Common myeloid progenitor, CD34-positive (primary cell): ENCODE data around the gene STUB1.
"Not testable (repeated sequence)": the region's sequence is repeated elsewhere in the genome, so short reads cannot be mapped to it uniquely, and the experiment has no call there.

Experiments used
- CTCF ChIA-PET: fragments of 350-600 bp; sonication (Branson Sonifier 250); formaldehyde crosslinking; loops from one replicate; lab custom pipeline; 2021; ENCODE audit warnings: antibody characterized with exemption; lab: Charles Lee
- POLR2A ChIA-PET: fragments of 350-600 bp; sonication (Branson Sonifier 250); formaldehyde crosslinking; loops from one replicate; lab custom pipeline; 2021; ENCODE audit warnings: antibody characterized with exemption; lab: Charles Lee
- DNase-seq, 3 donors: peaks; one replicate each; pipeline versions ENCODE4 v3.0.0 to v3.0.0-alpha.2; 2013
- H3K27ac ChIP-seq, 2 experiments: 1 replicate in 1 of 2; 2 replicates in 1 of 2; pipeline ENCODE4 v1.7.0; 2013; ENCODE audit warnings: inconsistent platforms in 2 of 2, low read length in 2 of 2, mild to moderate bottlenecking in 2 of 2, low read depth in 1 of 2, moderate library complexity in 1 of 2; ENCODE audit not compliant: severe bottlenecking in 2 of 2, insufficient read depth in 1 of 2, poor library complexity in 1 of 2
- H3K27me3 ChIP-seq, 5 experiments: replicated peaks in 2 of 5; 1 replicate in 3 of 5; 2 replicates in 2 of 5; pipeline versions ENCODE4 v1.6.1 to v1.7.0; 2013; ENCODE audit warnings: low read length in 4 of 5, mild to moderate bottlenecking in 2 of 5, moderate library complexity in 2 of 5, inconsistent platforms in 1 of 5; ENCODE audit not compliant: insufficient read depth in 5 of 5, control insufficient read depth in 4 of 5
- H3K36me3 ChIP-seq, 4 experiments: 1 replicate in 2 of 4; 2 replicates in 2 of 4; pipeline versions ENCODE4 v1.6.1 to v1.7.0; 2013; ENCODE audit warnings: low read length in 3 of 4, control low read depth in 1 of 4, mild to moderate bottlenecking in 1 of 4; ENCODE audit not compliant: control insufficient read depth in 4 of 4, insufficient read depth in 4 of 4
- H3K4me1 ChIP-seq, 4 experiments: 1 replicate in 3 of 4; 2 replicates in 1 of 4; pipeline versions ENCODE4 v1.6.1 to v1.7.1; 2013; ENCODE audit warnings: low read length in 3 of 4, mild to moderate bottlenecking in 3 of 4, control low read depth in 1 of 4, inconsistent platforms in 1 of 4, moderate library complexity in 1 of 4; ENCODE audit not compliant: control insufficient read depth in 4 of 4, insufficient read depth in 4 of 4; ENCODE audit errors: control extremely low read depth in 1 of 4
- H3K4me3 ChIP-seq, 7 experiments: 1 replicate in 4 of 7; 2 replicates in 3 of 7; pipeline versions ENCODE4 v1.5.1 to v1.7.0; 2013; ENCODE audit warnings: mild to moderate bottlenecking in 7 of 7, low read length in 6 of 7, moderate library complexity in 6 of 7, inconsistent platforms in 2 of 7, low read depth in 2 of 7, control low read depth in 1 of 7; ENCODE audit not compliant: insufficient read depth in 4 of 7, control insufficient read depth in 1 of 7; ENCODE audit errors: extremely low read depth in 1 of 7
- H3K9me3 ChIP-seq, 5 experiments: 1 replicate in 4 of 5; 2 replicates in 1 of 5; pipeline versions ENCODE4 v1.6.1 to v1.7.1; 2013; ENCODE audit warnings: low read length in 4 of 5, mild to moderate bottlenecking in 2 of 5, inconsistent platforms in 1 of 5, low read depth in 1 of 5, moderate library complexity in 1 of 5; ENCODE audit not compliant: control insufficient read depth in 4 of 5, insufficient read depth in 2 of 5; ENCODE audit errors: control extremely low read depth in 1 of 5
- WGBS: methylation state at CpG from one replicate; pipeline ENCODE4 v1.1.5; 2013; ENCODE audit not compliant: insufficient coverage; 5-methylcytosine and 5-hydroxymethylcytosine counted together

The STUB1 gene

GRCh38 chr16:708959-709358 lies 28.7 kb downstream of the STUB1 start:
- H3K36me3 ChIP-seq = no peaks in the 10 kb centered on the region

GRCh38 chr16:709566-710499 lies 29.6 kb downstream of the STUB1 start:
- Histone ChIP-seq H3K27ac (no peak overlapping the region), H3K9me3 (no peaks in the 10 kb centered on the region), H3K27me3 (peaks cover 0 to 77% (median 16%) of the 10 kb centered on the region in 5 experiments), H3K36me3 (no peaks in the 10 kb centered on the region), H3K4me3 (no peak overlapping the region), H3K4me1 (peaks cover 0 to 18% (median 9%) of the 10 kb centered on the region in 4 experiments)
- ChIA-PET POLR2A (no interaction called here), CTCF (interaction anchor here (1.0 to 5.6 kb wide), 8 partner anchors 11 to 77 kb away, joined by 3 to 104 read pairs (median 6); partner anchors contain the start of genes ANTKMT, CHTF18, RPUSD1 and WDR24)
- 36% methylated on average over 29 of the region's 30 CpGs for WGBS
- peak in 2 of 3 donors; percentile 70 to 72 for DNase-seq

More at GRCh38 chr16:708959-709358, 28.7 kb downstream of the STUB1 start:
- WGBS = 80% methylated on average over 2 of the region's 4 CpGs
- ChIA-PET POLR2A (no interaction called here), CTCF (interaction anchor here (2.0 to 5.6 kb wide), 3 partner anchors 34 to 93 kb away, joined by 5 to 104 read pairs (median 13); partner anchors contain the start of genes CHTF18 and RPUSD1)
- Histone ChIP-seq H3K9me3 (no peaks in the 10 kb centered on the region), H3K4me1 (peaks cover 0 to 10% (median 3%) of the 10 kb centered on the region in 4 experiments), H3K27ac (no peak overlapping the region), H3K4me3 (no peak overlapping the region), H3K27me3 (peaks cover 0 to 80% (median 23%) of the 10 kb centered on the region in 5 experiments)
- DNase-seq = no peak

GRCh38 chr16:710500-711075 lies 30.4 kb downstream of the STUB1 start:
- no peak for DNase-seq
- 76% methylated on average over 21 of the region's 21 CpGs for WGBS
- CTCF ChIA-PET = interaction anchor here (0.7 to 5.6 kb wide), 10 partner anchors 9 to 76 kb away, joined by 3 to 104 read pairs (median 6); partner anchors contain the start of genes ANTKMT, CCDC78, CHTF18 and RPUSD1
- Histone ChIP-seq H3K4me1 (peaks cover 0 to 21% (median 13%) of the 10 kb centered on the region in 4 experiments), H3K4me3 (no peak overlapping the region), H3K27ac (no peak overlapping the region), H3K27me3 (peaks cover 0 to 76% (median 16%) of the 10 kb centered on the region in 5 experiments), H3K9me3 (no peaks in the 10 kb centered on the region), H3K36me3 (no peaks in the 10 kb centered on the region)
- POLR2A ChIA-PET = no interaction called here

- WGBS = 77% methylated on average over 12 of the region's 12 CpGs
- Histone ChIP-seq H3K4me1 (peaks cover 0 to 24% (median 17%) of the 10 kb centered on the region in 4 experiments), H3K9me3 (no peaks in the 10 kb centered on the region), H3K36me3 (no peaks in the 10 kb centered on the region), H3K4me3 (no peak overlapping the region), H3K27ac (no peak overlapping the region), H3K27me3 (peaks cover 0 to 78% (median 18%) of the 10 kb centered on the region in 5 experiments)
- ChIA-PET POLR2A (no interaction called here), CTCF (interaction anchor here (0.7 to 5.6 kb wide), 9 partner anchors 10 to 76 kb away, joined by 3 to 104 read pairs (median 8); partner anchors contain the start of genes ANTKMT, CCDC78, CHTF18 and RPUSD1)
- DNase-seq = no peak
Measured at GRCh38 chr16:711084-711483, 30.9 kb downstream of the STUB1 start.

- H3K27me3 ChIP-seq = peaks cover 0 to 78% (median 19%) of the 10 kb centered on the region in 5 experiments
- ChIA-PET POLR2A (interaction anchor here (0.8 kb wide), 1 partner anchor 34 kb away, joined by 5 read pairs; no protein-coding TSS in a partner anchor), CTCF (interaction anchor here (0.7 to 5.6 kb wide), 18 partner anchors 9 to 344 kb away, joined by 3 to 104 read pairs (median 6); partner anchors contain the start of genes ANTKMT, CCDC78, CHTF18 and CIAO3)
- no peak overlapping the region for H3K27ac ChIP-seq
- no peak overlapping the region for H3K4me3 ChIP-seq
- DNase-seq = peak; percentile 58 to 72 (median 68)
- peaks cover 0 to 21% (median 19%) of the 10 kb centered on the region in 4 experiments for H3K4me1 ChIP-seq
- WGBS = 12% methylated on average over 7 of the region's 25 CpGs
- no peaks in the 10 kb centered on the region for H3K9me3 ChIP-seq
- no peaks in the 10 kb centered on the region for H3K36me3 ChIP-seq
Measured at GRCh38 chr16:711548-712320, 31.5 kb downstream of the STUB1 start.

- H3K9me3 ChIP-seq, H3K27ac ChIP-seq, H3K4me3 ChIP-seq, H3K36me3 ChIP-seq, POLR2A ChIA-PET: not testable (repeated sequence)
- CTCF ChIA-PET = interaction anchor here (0.6 to 5.6 kb wide), 18 partner anchors 8 to 390 kb away, joined by 3 to 104 read pairs (median 5); partner anchors contain the start of genes ANTKMT, CCDC78, CHTF18 and CIAO3
- peaks cover 0 to 77% (median 19%) of the 10 kb centered on the region in 5 experiments for H3K27me3 ChIP-seq
- peak; percentile 52 to 63 (median 59) for DNase-seq
- peaks cover 0 to 21% (median 19%) of the 10 kb centered on the region in 4 experiments for H3K4me1 ChIP-seq
- 41% methylated on average over 9 of the region's 13 CpGs for whole genome bisulfite sequencing
Measured at GRCh38 chr16:712740-713250, 32.6 kb downstream of the STUB1 start.
